H1 (cell line): ENCODE data around the gene RBSN. TPM values are rescaled to one million over a fixed set of nuclear protein-coding genes. Genes with fewer than 3 reads are reported as not detected.

Experiments used
- CTCF ChIA-PET: fragments of 300-600 bp; sonication (Branson Sonifier 250); formaldehyde crosslinking; loops from one replicate; lab custom pipeline; 2021; ENCODE audit not compliant: partially characterized antibody; lab: Charles Lee
- POLR2A ChIA-PET: fragments of 300-600 bp; sonication (Branson Sonifier 250); formaldehyde crosslinking; loops from one replicate; lab custom pipeline; 2021; ENCODE audit warnings: inconsistent platforms; ENCODE audit not compliant: partially characterized antibody; lab: Charles Lee
- DNase-seq, 2 experiments: peaks; one replicate each; pipeline versions ENCODE4 v3.0.0 to v3.0.0-alpha.2; 2010 to 2022; ENCODE audit warnings: low spot score in 2 of 2, low read depth in 1 of 2, mixed read lengths in 1 of 2
- FAIRE-seq: peaks from 2 replicates; lab custom pipeline; 2011; peaks lifted over from hg19 to GRCh38; lab: Jason Lieb, UNC
- H2AFZ ChIP-seq: 2 replicates; pipeline ENCODE4 v1.8.1; 2012; ENCODE audit warnings: low read length, inconsistent platforms
- H2AK5ac ChIP-seq: 2 replicates; pipeline ENCODE4 v1.6.1; 2013; ENCODE audit warnings: low read depth, low read length
- H2BK120ac ChIP-seq: replicated peaks from 2 replicates; pipeline ENCODE3; 2013; ENCODE audit warnings: low read depth, low read length, inconsistent platforms
- H2BK12ac ChIP-seq: 2 replicates; pipeline ENCODE4 v1.6.1; 2013; ENCODE audit warnings: low read depth, low read length
- H2BK15ac ChIP-seq: 2 replicates; pipeline ENCODE4 v1.6.1; 2013; ENCODE audit warnings: low read length
- H2BK20ac ChIP-seq: 2 replicates; pipeline ENCODE4 v1.6.1; 2013; ENCODE audit warnings: low read length
- H2BK5ac ChIP-seq: 2 replicates; pipeline ENCODE4 v1.6.1; 2013; ENCODE audit warnings: low read depth, low read length
- H3K14ac ChIP-seq: 2 replicates; pipeline ENCODE4 v1.6.1; 2013; ENCODE audit warnings: inconsistent platforms; ENCODE audit not compliant: insufficient read length
- H3K18ac ChIP-seq: 2 replicates; pipeline ENCODE4 v1.6.1; 2013; ENCODE audit warnings: low read length; ENCODE audit errors: extremely low read depth
- H3K23ac ChIP-seq: 2 replicates; pipeline ENCODE4 v1.6.1; 2013; ENCODE audit warnings: inconsistent platforms; ENCODE audit not compliant: insufficient read length
- H3K23me2 ChIP-seq: 2 replicates; pipeline ENCODE4 v1.6.1; 2013; ENCODE audit warnings: low read depth, low read length
- H3K27ac ChIP-seq: 2 replicates; pipeline ENCODE4 v1.6.1; 2011; ENCODE audit warnings: low read depth, low read length, inconsistent platforms
- H3K27me3 ChIP-seq, 4 experiments: replicated peaks in 1 of 4; 1 replicate in 1 of 4; 2 replicates in 3 of 4; pipeline versions ENCODE4 v1.6.1 to v1.8.1; 2011 to 2013; ENCODE audit warnings: low read length in 3 of 4, mild to moderate bottlenecking in 3 of 4, inconsistent platforms in 2 of 4, mixed read lengths in 2 of 4, moderate library complexity in 1 of 4; ENCODE audit not compliant: control insufficient read depth in 3 of 4, insufficient read depth in 3 of 4; ENCODE audit errors: extremely low read depth in 1 of 4
- H3K36me3 ChIP-seq, 4 experiments: 2 replicates each; pipeline versions ENCODE4 v1.6.1 to v1.8.1; 2011 to 2013; ENCODE audit warnings: mild to moderate bottlenecking in 4 of 4, low read length in 3 of 4, moderate library complexity in 2 of 4, control low read depth in 1 of 4, inconsistent platforms in 1 of 4; ENCODE audit not compliant: insufficient read depth in 4 of 4, control insufficient read depth in 2 of 4
- H3K4ac ChIP-seq: replicated peaks from 2 replicates; pipeline ENCODE3; 2013; ENCODE audit warnings: low read length, low read depth, mixed read lengths, inconsistent platforms; ENCODE audit not compliant: insufficient read length
- H3K4me1 ChIP-seq, 4 experiments: replicated peaks in 1 of 4; 1 replicate in 1 of 4; 2 replicates in 3 of 4; pipeline versions ENCODE4 v1.6.1 to v1.8.1; 2011 to 2013; ENCODE audit warnings: low read length in 3 of 4, inconsistent platforms in 2 of 4, mixed read lengths in 1 of 4; ENCODE audit not compliant: insufficient read depth in 4 of 4, control insufficient read depth in 3 of 4
- H3K4me2 ChIP-seq, 2 experiments: 2 replicates each; pipeline versions ENCODE4 v1.6.1 to v1.8.1; 2011 to 2013; ENCODE audit warnings: low read depth in 2 of 2, low read length in 2 of 2, control low read depth in 1 of 2, inconsistent platforms in 1 of 2, mild to moderate bottlenecking in 1 of 2; ENCODE audit not compliant: insufficient read depth in 1 of 2
- H3K4me3 ChIP-seq, 4 experiments: fragments of 200-600, 300-600 bp in 1 of 4; sonication (generic), shearing (Covaris generic), sonication (Bioruptor Twin) in 1 of 4; 2 replicates each; pipeline versions ENCODE4 v1.5.1 to v1.8.1; 2011 to 2016; ENCODE audit warnings: low read length in 4 of 4, low read depth in 3 of 4, control low read depth in 2 of 4, inconsistent platforms in 2 of 4, mild to moderate bottlenecking in 2 of 4, mixed read lengths in 1 of 4, moderate library complexity in 1 of 4; ENCODE audit not compliant: insufficient read depth in 2 of 4; ENCODE audit errors: extremely low read depth in 1 of 4
- H3K56ac ChIP-seq: replicated peaks from 2 replicates; pipeline ENCODE3; 2013; ENCODE audit warnings: low read depth, mild to moderate bottlenecking, mixed read lengths, low read length, inconsistent platforms; ENCODE audit not compliant: insufficient read length
- H3K79me1 ChIP-seq: 2 replicates; pipeline ENCODE4 v1.6.1; 2013; ENCODE audit warnings: low read depth, low read length, control low read depth
- H3K79me2 ChIP-seq, 2 experiments: 2 replicates each; pipeline versions ENCODE4 v1.6.1 to v1.8.1; 2012 to 2013; ENCODE audit warnings: low read length in 2 of 2, mild to moderate bottlenecking in 2 of 2, inconsistent platforms in 1 of 2; ENCODE audit not compliant: insufficient read depth in 2 of 2, control insufficient read depth in 1 of 2
- H3K9ac ChIP-seq, 4 experiments: replicated peaks in 1 of 4; 1 replicate in 1 of 4; 2 replicates in 3 of 4; pipeline versions ENCODE4 v1.6.1 to v1.8.1; 2011 to 2013; ENCODE audit warnings: low read depth in 3 of 4, low read length in 3 of 4, control low read depth in 2 of 4, mild to moderate bottlenecking in 2 of 4, moderate library complexity in 2 of 4, inconsistent platforms in 1 of 4; ENCODE audit errors: extremely low read depth in 1 of 4
- H3K9me3 ChIP-seq, 2 experiments: 2 replicates each; pipeline versions ENCODE4 v1.6.1 to v1.8.1; 2012 to 2013; ENCODE audit warnings: mild to moderate bottlenecking in 2 of 2, moderate library complexity in 2 of 2, control low read depth in 1 of 2, inconsistent platforms in 1 of 2, low read depth in 1 of 2, low read length in 1 of 2, mixed read lengths in 1 of 2; ENCODE audit not compliant: insufficient read depth in 2 of 2
- H4K20me1 ChIP-seq, 2 experiments: replicated peaks in 1 of 2; 2 replicates each; pipeline versions ENCODE3 to v1.8.1; 2011 to 2013; ENCODE audit warnings: inconsistent platforms in 2 of 2, low read length in 2 of 2, mild to moderate bottlenecking in 1 of 2; ENCODE audit not compliant: insufficient read depth in 2 of 2, control insufficient read depth in 1 of 2
- H4K5ac ChIP-seq: 2 replicates; pipeline ENCODE4 v1.6.1; 2013; ENCODE audit warnings: low read length, low read depth, mixed read lengths, inconsistent platforms; ENCODE audit not compliant: insufficient read length
- H4K8ac ChIP-seq: 2 replicates; pipeline ENCODE4 v1.8.0; 2013; ENCODE audit warnings: mild to moderate bottlenecking, moderate library complexity, low read length, inconsistent platforms; ENCODE audit not compliant: insufficient read depth; ENCODE audit errors: extremely low read depth
- H4K91ac ChIP-seq: replicated peaks from 2 replicates; pipeline ENCODE3; 2013; ENCODE audit warnings: low read length, mixed read lengths, inconsistent platforms; ENCODE audit not compliant: insufficient read length
- CHD2 ChIP-seq: IDR thresholded peaks from 2 replicates; pipeline ENCODE4 v1.6.1; 2012; ENCODE audit warnings: low read length, improper control_type of control experiment
- RAD21 ChIP-seq, 2 experiments: IDR thresholded peaks in 1 of 2; conservative IDR thresholded peaks in 1 of 2; 2 replicates each; pipeline ENCODE4 v1.6.1; 2011; ENCODE audit warnings: low read depth in 2 of 2, low read length in 2 of 2, improper control_type of control experiment in 1 of 2, inconsistent platforms in 1 of 2, mild to moderate bottlenecking in 1 of 2, moderate library complexity in 1 of 2
- TAF1 ChIP-seq: IDR thresholded peaks from 2 replicates; pipeline ENCODE4 v1.6.1; 2011; ENCODE audit warnings: mild to moderate bottlenecking, low read depth, low read length
- TBP ChIP-seq: IDR thresholded peaks from 2 replicates; pipeline ENCODE4 v1.6.1; 2011; ENCODE audit warnings: low read depth, low read length, improper control_type of control experiment
- TCF12 ChIP-seq: IDR thresholded peaks from 2 replicates; pipeline ENCODE4 v1.6.1; 2011; ENCODE audit warnings: low read depth, mild to moderate bottlenecking, low read length
- TEAD4 ChIP-seq: IDR thresholded peaks from 2 replicates; pipeline ENCODE4 v1.6.1; 2012; ENCODE audit warnings: low read depth, low read length, inconsistent platforms, mixed read lengths
- YY1 ChIP-seq: IDR thresholded peaks from 2 replicates; pipeline ENCODE4 v1.6.1; 2011; ENCODE audit warnings: low read depth, mild to moderate bottlenecking, low read length
- WGBS, 2 experiments: shearing (Covaris generic) in 1 of 2; methylation state at CpG; one replicate each; pipeline versions ENCODE4 v1.1.6 to v1.1.7; 2013 to 2015; ENCODE audit warnings: low lambda C conversion rate in 2 of 2, mixed read lengths in 2 of 2, inconsistent platforms in 1 of 2, low coverage in 1 of 2, missing lambda C conversion rate in 1 of 2; ENCODE audit not compliant: insufficient replicate concordance in 2 of 2, insufficient coverage in 1 of 2, insufficient read length in 1 of 2; ENCODE audit errors: extremely low coverage in 1 of 2, missing lambda C conversion rate in 1 of 2; 5-methylcytosine and 5-hydroxymethylcytosine counted together
- polyA plus RNA-seq, 7 experiments: library from polyadenylated mRNA; depleted of rRNA in 3 of 7; stranded (reverse) in 5 of 7; unstranded in 2 of 7; fragments of >200 nt in 5 of 7; fragments of 200-250 nt in 2 of 7; gene quantifications; 1 replicate in 5 of 7; 2 replicates in 1 of 7; 4 replicates in 1 of 7; pipeline versions ENCODE4 v1.2.1 to v1.2.3, GENCODE V29; 2011 to 2013; ENCODE audit warnings: missing spikeins in 2 of 7, mixed read lengths in 2 of 7
- total RNA-seq: library from RNA; stranded (reverse); fragmentation: NEBNext Ultra II Directional; extraction: Animal tissue kit (Norgen Biotek cat#: 25700); gene quantifications from 2 replicates; pipeline ENCODE4 v1.2.1, GENCODE V29; 2021
- TF ChIP-seq, protein P1 (sequence below), 3 experiments: IDR thresholded peaks; 1 replicate in 2 of 3; 2 replicates in 1 of 3; pipeline versions ENCODE4 v1.5.1 to v1.6.1; 2011; ENCODE audit warnings: low read length in 3 of 3, mild to moderate bottlenecking in 3 of 3, inconsistent platforms in 2 of 3, low read depth in 1 of 3, moderate library complexity in 1 of 3; ENCODE audit not compliant: insufficient read depth in 1 of 3; ENCODE audit errors: control extremely low read depth in 1 of 3
- TF ChIP-seq, protein P2 (sequence below): IDR thresholded peaks from 2 replicates; pipeline ENCODE4 v1.6.1; 2012; ENCODE audit warnings: inconsistent platforms

RBSN gene
- total and polyA plus RNA-seq, 2 of the 8 experiments (the other 6 are each of a cell fraction or from before 2014, with no cell fraction given): 5.9 to 20.0 TPM

DNA sequence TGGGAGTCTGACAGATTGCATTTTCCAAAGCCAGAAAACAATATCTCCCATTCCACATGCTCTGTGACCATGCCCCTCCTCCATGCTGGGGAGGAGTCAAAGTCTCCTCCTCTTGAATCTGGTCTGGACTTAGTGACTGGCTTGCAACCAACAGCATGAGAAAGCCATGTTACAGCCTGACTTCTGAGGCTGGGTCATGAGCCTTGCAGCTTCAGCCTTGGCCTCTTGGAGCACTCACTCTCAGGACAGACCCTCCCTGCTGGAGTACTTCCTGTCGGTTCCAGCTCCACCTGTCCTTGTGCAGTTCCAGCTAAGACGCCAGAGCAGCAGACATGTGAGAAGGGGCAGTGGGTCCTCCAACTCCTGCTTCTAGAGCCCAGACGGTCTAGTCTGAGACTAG is 49.7 kb upstream of the RBSN start:
- H3K18ac ChIP-seq: no peak overlapping the region
- H3K23me2 ChIP-seq: no peaks in the 10 kb centered on the region
- POLR2A ChIA-PET: no interaction called here
- H3K4ac ChIP-seq: no peak overlapping the region
- WGBS, 2 experiments: 48% methylated on average over 3 of the region's 3 CpGs; no CpG with 5 or more reads in 1 of the 2 experiments
- no peaks in the 10 kb centered on the region for H3K79me1 ChIP-seq
- TF ChIP-seq, protein P1, sequence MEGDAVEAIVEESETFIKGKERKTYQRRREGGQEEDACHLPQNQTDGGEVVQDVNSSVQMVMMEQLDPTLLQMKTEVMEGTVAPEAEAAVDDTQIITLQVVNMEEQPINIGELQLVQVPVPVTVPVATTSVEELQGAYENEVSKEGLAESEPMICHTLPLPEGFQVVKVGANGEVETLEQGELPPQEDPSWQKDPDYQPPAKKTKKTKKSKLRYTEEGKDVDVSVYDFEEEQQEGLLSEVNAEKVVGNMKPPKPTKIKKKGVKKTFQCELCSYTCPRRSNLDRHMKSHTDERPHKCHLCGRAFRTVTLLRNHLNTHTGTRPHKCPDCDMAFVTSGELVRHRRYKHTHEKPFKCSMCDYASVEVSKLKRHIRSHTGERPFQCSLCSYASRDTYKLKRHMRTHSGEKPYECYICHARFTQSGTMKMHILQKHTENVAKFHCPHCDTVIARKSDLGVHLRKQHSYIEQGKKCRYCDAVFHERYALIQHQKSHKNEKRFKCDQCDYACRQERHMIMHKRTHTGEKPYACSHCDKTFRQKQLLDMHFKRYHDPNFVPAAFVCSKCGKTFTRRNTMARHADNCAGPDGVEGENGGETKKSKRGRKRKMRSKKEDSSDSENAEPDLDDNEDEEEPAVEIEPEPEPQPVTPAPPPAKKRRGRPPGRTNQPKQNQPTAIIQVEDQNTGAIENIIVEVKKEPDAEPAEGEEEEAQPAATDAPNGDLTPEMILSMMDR (IDR thresholded peaks at IDR 0.05; ENCODE audit: control extremely low read depth in 1 of 3, insufficient read depth in 1 of 3, low read depth in 1 of 3, low read length in 3 of 3): peak; percentile 41 to 74 (median 53)
- TF ChIP-seq RAD21 (IDR thresholded peaks at IDR 0.05 in 1 of 2, conservative IDR thresholded peaks at IDR 0.05 in 1 of 2; ENCODE audit: low read depth in 2 of 2, low read length in 2 of 2) (peak; percentile 21 to 42; a peak in 2 of 4 replicates), TAF1 (peak; percentile 45; the same call in 1 of the 2 replicates), YY1 (peak; percentile 42; the same call in 1 of the 2 replicates), TCF12 (0 out of 2 replicates have a peak, but pooled peaks have one; percentile 17), CHD2 (no peak), TEAD4 (no peak), TBP (0 out of 2 replicates have a peak, but pooled peaks have one; percentile 11)
- TF ChIP-seq, protein P2, sequence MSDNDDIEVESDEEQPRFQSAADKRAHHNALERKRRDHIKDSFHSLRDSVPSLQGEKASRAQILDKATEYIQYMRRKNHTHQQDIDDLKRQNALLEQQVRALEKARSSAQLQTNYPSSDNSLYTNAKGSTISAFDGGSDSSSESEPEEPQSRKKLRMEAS: peak; percentile 49
- no peak overlapping the region for H2BK15ac ChIP-seq
- no peak overlapping the region for H2BK120ac ChIP-seq
- no peak overlapping the region for H3K14ac ChIP-seq
- H3K4me1 ChIP-seq: no peaks in the 10 kb centered on the region; a peak in 1 of 7 replicates
- CTCF ChIA-PET: interaction anchor here (0.6 to 2.0 kb wide), 8 partner anchors 21 to 119 kb away, joined by 3 to 7 read pairs (median 4); no protein-coding TSS in a partner anchor
- H3K27me3 ChIP-seq: no peaks in the 10 kb centered on the region
- no peak overlapping the region for H3K9ac ChIP-seq
- 0 out of 4 replicates have a peak overlapping the region, but pooled peaks of 1 of the 2 experiments have one; percentile 0 for H3K4me2 ChIP-seq
- H3K23ac ChIP-seq: no peak overlapping the region
- no peak overlapping the region for H2AK5ac ChIP-seq
- no peak overlapping the region for H3K27ac ChIP-seq
- H3K36me3 ChIP-seq: no peaks in the 10 kb centered on the region
- no peak overlapping the region for H3K4me3 ChIP-seq
- H2AFZ ChIP-seq: peak overlapping the region; percentile 98
- DNase-seq (peak; percentile 36 to 56), FAIRE-seq (peak; percentile 93)
- no peak overlapping the region for H2BK12ac ChIP-seq
- H4K20me1 ChIP-seq: no peaks in the 10 kb centered on the region
- no peak overlapping the region for H4K5ac ChIP-seq
- H4K91ac ChIP-seq: no peak overlapping the region
- no peak overlapping the region for H3K56ac ChIP-seq
- peak overlapping the region; percentile 54; the same call in 1 of the 2 replicates for H4K8ac ChIP-seq
- H2BK5ac ChIP-seq: no peak overlapping the region
- no peaks in the 10 kb centered on the region for H3K9me3 ChIP-seq
- no peak overlapping the region for H2BK20ac ChIP-seq
- no peaks in the 10 kb centered on the region for H3K79me2 ChIP-seq
